SKM-1 treated with dmso at 0.1 percent for 144 hours (cell line): Measurements from ENCODE around the gene THBS3.
"Not testable (repeated sequence)": the region's sequence is repeated elsewhere in the genome, so short reads cannot be mapped to it uniquely, and the experiment has no call there.

Experiments
- DNase-seq: peaks from one replicate; lab custom pipeline; 2025; ENCODE audit not compliant: unreplicated experiment; lab: John Stamatoyannopoulos, UW

The THBS3 gene

DNA sequence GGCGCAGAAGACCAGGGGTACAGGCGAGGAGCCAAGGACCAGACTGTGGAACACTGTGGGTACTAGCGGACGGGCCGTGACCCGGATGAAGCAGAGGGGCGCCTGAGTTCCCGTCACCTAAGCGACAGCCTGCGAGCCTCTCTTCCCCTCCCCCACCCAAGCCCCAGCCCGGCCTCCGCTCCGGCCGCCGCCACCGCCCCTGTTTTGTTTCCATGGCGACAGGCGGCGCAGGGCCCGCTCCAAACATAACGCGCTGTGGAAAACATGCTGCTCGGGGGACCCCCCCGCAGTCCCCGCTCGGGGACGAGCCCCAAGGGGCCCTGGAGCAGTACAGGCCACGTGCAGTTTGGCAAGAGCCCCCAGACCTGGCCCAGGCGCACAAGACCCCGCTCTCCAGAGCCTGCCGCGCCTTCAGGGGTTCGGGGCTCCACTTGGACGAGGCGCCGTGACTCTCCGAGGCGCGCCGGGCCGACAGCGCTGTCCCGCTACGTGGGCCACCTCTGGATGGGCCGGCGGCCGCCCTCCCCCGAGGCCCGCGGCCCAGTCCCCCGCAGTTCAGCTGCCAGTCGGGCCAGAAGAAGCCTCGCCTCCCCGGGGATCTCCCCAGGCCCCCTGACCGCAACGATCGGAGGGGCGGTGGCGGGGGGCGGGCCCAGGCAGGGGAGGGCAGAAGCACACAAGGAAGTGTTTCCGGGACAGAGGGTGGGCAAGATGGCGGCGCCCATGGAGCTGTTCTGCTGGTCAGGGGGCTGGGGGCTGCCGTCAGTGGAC lies 1.0 kb upstream of the THBS3 start, which contains the start of gene MTX1:
MTX1 (plus strand) TSS at position 155 of the 771 bp plus-strand sequence; CDS start at position 265, 110 bp downstream.
- DNase-seq = peak; percentile 86

- DNase-seq = peak; percentile 83
Measured at GRCh38 chr1:155206891-155207805, 549 bp downstream of the THBS3 start.

GRCh38 chr1:155205969-155206593 lies 1.6 kb downstream of the THBS3 start:
- no peak for DNase-seq

DNA sequence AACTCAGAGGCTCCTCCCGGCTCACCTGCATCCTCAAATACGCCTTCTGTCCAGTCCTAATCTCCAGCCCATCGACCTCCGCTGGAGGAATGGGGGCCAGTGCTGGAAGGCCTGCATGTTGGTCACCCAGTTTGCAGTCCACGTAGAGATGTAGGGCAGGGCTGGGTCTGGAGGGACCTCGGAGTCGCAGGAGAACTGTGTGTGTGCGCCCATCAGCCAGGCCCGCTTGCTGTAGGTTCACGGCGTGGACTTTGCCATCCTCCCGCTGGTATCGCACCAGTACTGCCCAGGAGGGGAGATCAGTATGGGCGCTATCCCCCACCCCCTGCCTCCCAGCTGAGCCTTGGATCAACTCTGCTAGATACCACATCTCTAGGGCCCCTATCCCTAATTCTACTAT lies 2.7 kb downstream of the THBS3 start:
- DNase-seq = no peak

DNA sequence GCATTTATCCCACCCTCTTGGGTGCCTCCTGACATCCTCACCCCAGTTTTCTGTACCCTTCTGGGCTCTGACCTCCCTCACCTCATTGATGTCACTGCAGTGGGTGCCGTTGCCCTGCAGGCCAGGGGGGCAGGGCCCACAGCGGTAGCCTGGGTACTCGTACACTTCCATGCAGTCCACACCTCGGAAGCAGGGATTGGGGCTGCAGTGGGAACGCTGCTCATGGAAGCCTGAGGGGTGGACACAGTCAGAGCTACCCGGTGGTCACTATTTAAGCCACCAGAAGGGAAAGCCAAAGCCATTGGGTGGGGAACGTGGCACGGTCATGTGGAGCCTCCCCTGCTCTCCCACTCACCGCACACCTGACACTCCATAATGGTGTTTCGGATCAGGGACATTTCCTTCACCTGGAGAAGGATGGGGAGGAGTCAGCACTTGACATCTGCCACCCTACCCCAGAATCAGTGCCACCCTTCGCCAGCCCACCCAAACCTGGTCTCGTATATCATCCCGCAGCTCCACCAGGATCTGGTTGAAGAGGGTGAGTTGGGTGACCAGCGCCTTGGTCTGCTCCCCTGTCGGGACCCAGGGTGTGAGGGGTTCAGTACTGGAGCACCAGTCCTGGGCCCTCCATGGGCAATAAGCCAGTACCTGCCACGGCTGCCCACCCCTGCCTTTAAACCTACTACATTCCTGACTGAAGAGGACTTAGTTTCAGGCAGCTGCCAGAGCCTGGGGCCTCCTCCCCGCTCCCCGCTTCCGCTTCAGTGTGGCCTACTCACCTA lies 4.8 kb downstream of the THBS3 start:
- no peak for DNase-seq

GRCh38 chr1:155202198-155202597 lies 5.5 kb downstream of the THBS3 start:
- no peak for DNase-seq

DNA sequence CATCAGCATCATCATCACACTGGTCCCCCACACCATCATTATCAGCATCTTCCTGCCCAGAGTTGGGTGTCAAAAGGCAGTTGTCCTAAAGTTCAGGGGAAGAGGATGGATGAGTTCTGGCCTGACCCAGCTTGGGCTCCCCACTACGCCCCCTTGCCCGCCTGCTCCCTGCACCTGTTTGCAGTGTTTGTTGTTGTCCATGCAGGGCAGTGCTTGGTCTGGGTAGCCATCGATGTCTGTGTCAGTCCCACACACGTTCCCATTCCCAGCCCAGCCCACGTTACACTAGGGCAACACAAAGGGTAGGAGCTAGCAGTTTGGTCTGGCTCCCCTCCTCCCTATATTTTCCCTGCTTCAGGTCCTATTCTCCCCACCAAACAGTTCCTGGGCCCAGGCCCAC lies 6.8 kb downstream of the THBS3 start:
- no peak for DNase-seq

GRCh38 chr1:155199792-155200191 lies 7.9 kb downstream of the THBS3 start:
- DNase-seq = no peak

- DNase-seq = no peak
Measured at GRCh38 chr1:155198547-155198906, 9.2 kb downstream of the THBS3 start.

DNA sequence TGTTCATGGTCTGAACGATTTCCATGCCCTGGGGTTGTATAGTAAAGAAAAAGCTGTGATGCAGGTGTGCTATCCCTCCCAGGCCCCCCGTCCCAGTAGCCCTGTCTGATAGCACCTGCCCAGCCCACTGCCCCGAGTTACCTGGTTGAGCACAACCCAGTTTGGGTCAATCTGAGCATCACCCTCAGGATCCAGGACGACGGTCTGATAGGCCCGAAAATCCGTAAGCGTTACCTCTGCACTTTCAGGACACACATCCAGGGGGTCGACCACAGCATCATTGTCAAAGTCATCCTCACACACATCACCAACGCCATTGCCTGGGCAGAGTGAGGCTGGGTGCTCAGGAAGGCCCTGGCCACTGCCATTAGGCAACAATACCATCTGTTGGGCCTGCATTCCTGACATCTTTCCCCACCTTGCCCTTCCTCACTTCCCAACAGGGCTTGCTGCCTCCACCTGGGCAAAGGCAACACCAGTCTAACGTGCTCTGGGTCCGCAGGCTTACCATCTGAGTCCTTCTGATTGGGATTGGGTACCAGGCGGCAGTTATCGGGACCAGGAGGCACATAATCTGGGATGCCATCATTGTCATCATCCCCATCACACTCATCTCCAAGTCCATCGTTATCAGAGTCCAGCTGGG lies 9.7 kb downstream of the THBS3 start:
- no peak for DNase-seq

- no peak for DNase-seq
Measured at GRCh38 chr1:155196893-155197638, 10.6 kb downstream of the THBS3 start.

GRCh38 chr1:155196103-155196892 lies 11.4 kb downstream of the THBS3 start:
- no peak for DNase-seq

DNA sequence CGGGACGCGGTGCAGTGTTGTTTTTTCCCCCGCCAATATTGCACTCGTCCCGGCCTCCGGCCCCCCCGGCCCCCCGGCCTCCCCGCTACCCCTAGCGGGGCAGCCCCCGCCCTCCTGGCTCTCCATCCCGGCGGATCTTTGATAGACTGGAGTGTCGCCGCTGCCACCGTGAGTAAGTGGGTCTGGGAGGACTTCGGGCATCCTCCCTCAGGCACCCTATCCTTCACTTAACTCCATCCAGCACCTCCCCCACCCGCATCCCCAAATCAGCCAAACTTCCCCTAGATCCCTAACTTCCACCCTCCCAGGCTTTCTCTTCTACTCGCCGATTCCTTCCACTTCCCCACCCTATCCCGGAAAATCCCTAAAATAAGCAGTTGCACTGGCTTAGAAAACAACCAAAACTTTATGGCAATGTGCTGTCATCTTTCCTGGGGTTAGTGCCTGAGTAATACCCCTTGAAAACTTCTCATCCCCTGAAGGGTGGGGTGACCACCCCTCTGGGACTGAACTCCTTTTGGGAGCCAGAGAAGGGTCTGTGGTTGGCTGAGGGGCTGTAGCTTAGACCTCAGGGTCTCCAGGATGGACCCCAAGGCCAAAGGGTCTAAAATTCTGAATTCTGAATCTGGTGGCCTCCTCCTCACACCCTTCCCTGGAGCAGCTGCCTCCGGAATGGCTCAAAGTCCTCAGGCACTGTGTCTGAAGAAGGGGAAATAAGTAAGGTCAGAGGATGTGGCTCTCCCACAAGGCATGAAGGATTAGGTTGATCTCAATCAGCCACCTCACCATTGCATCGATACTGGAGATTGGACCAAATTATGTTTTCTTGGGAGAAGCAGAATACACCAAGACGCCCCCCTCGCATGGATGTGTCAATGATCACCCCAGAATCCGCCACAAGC lies 12.2 kb downstream of the THBS3 start:
- DNase-seq = no peak

- not testable (repeated sequence) for DNase-seq
Measured at GRCh38 chr1:155193991-155194240, 13.8 kb downstream of the THBS3 start.

DNA sequence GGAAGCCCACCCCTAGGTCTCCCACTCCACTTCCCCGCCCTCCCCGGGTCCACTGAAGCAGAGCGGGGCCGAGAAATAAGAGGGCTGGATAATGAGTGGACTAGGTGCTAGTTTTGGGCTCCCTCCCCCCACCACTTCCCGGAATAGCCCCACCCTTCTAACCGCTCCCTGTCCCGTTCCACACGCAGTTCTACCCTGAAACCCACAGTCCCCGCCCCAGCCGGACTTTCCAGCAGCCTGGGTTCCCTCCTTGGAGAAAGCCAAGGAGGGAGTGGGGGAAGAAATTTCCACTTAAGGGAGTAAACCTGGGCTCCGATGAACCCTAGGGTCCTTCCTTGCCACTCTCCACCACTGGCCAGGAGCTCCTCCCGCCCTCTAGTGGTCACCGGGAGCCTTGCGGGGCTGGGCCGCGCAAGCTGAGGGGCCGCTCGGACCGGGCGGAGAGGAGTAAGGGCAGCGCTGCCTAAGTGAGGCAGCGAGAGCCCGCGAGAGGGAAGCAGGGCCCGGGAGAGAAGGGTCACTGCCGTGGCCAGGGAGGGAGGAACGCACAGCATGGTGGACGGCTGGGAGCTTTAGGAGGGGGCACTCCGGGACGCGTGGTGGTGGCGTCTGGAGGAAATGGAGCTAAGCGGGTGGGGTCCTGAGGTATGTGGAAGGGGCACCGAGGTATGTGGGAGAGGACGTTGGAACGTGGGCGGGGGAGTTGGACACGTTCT lies 14.3 kb downstream of the THBS3 start:
- peak; percentile 94 for DNase-seq

DNA sequence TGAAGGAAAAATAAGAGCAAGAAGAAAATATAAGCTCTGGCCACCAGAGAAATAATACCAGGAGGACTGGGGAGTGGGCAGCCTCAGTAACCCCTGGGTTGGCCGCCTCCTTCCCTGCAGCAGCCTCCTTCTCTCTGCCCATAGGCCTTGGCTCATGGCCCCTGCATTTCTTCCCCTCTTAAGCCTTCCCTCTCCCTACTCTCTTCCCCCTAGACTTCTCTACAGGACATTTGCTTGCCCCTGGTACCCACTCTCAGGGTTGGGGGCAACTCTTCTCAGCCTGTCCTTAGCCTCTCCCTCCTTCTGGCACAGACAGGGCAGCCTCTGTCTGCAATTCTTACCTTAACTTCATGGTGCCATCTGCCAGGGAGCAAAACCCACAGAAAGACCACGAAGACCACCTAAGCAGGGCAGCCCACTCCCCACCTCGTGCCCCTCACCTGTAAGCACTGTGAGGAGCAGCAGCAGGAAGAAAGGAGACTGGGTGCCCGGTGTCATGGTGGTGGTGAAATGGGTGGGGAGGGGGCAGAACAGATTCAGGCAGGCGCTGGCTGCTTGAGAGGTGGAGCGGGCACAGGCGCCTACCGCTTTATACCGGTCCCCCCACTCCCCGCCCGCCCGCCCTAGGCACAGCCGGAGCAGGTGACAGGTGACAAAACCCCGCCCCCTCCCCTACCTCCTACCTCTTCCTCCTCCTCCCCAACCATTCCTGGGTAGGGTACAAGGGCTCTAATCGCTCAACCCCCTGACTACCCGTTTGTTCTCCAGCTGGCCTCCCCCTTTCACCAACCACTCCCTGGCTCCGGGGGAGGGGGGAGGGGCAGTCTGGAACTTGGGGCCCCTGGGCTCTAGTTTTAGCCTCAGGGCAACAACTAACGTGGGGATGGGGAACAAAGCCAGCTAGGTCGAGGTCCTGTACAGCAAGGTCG lies 15.1 kb downstream of the THBS3 start:
- no peak for DNase-seq
